Fibroblast of skin of scalp (primary cell): ENCODE results near the gene FOXB2. TPM values are rescaled to one million over a fixed set of nuclear protein-coding genes. Genes with fewer than 3 reads are reported as not detected.
"Not testable (repeated sequence)": the region's sequence is repeated elsewhere in the genome, so short reads cannot be mapped to it uniquely, and the experiment has no call there.

Experiments
- DNase-seq: peaks from one replicate; pipeline ENCODE4 v3.0.0-alpha.2; 2013
- polyA plus RNA-seq, 2 experiments: library from polyadenylated mRNA; unstranded; fragments of 120-200 nt; gene quantifications; one replicate each; pipeline ENCODE4 v1.2.1, GENCODE V29; 2013; ENCODE audit not compliant: insufficient read length in 2 of 2

The FOXB2 gene
- polyA plus RNA-seq (2013, experiment 1 of 2; ENCODE audit: insufficient read length) = not detected
- polyA plus RNA-seq (2013, experiment 2 of 2; ENCODE audit: insufficient read length) = not detected

DNA sequence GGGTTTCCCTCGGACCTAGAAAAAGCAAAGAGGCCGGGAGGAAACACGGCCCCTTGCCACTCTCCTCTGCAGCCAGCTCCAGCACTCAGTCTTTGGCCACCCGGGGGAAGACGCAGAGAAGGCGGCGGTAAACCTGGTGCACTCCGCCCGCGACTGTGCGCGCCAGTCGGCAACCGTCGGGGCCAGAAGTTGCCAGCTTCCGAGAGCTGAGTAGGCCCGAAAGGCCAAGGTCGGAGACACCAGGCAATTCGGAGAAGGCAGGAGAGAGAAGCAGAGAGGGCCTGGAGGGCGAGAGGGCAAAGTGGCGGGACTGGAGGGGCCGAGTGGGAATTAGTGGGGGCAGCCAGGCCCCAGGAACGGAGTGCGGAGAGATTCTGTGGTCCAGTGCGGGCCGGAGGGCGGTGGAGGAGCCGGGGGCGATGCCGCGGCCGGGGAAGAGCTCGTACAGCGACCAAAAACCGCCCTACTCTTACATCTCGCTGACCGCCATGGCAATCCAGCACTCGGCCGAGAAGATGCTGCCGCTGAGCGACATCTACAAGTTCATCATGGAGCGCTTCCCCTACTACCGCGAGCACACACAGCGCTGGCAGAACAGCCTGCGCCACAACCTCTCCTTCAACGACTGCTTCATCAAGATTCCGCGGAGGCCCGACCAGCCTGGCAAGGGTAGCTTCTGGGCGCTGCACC is at the start of gene FOXB2:
FOXB2 (plus strand) TSS at position 420 of the 690 bp plus-strand sequence; CDS start at position 420, 0 bp downstream.
- DNase-seq = no peak

DNA sequence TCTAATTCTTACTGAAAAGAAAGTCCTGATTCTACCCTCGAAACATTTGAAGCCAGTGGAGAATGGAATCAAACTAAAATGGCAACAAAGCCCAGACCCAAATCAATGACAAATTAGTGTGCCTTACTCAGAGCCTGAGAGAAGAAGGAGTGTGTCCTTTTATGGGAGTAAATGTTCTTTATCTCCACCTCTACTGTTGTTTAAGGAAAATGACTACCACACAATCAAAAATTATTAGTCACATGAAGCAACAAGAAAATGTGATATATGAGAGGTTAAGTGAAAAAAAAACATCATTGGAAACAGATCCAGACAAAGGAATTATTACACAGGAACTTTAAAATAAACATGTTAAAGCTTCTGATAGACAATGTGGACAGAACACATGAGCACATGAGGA is 49.7 kb upstream of the FOXB2 start:
- DNase-seq = no peak

DNA sequence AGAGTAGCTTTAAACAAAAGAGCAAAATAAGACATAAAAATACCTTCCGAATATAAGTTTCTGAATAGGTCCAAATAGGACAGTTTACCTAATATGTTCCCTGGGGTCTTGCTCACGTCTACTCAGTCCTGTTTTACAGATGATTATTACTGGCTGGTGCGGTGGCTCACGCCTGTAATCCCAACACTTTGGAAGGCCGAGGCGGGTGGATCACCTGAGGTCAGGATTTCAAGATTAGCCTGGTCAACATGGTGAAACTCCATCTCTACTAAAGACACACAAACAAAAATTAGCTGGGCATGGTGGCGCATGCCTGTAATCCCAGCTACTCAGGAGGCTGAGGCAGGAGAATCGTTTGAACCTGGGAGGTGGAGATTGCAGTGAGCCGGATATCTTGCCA is 40.6 kb upstream of the FOXB2 start:
- not testable (repeated sequence) for DNase-seq

DNA sequence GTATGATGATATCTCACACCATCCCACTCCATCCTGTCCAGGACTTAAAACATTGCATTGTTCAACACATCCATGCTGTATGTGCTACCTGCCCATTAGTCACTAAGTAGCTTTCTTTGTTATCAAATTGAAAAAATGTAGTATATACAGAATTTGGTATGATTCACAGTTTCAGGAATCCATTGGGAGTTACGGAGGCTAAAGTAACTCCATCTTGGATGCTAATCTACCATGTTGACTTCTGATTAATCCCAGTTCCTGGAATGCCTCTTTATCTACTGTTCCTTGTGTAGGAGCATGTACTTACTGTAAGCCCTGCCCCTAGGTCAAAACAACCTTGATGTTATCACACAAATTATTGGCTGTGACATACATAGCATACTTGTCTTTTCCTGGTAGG is 38.9 kb upstream of the FOXB2 start:
- no peak for DNase-seq

DNA sequence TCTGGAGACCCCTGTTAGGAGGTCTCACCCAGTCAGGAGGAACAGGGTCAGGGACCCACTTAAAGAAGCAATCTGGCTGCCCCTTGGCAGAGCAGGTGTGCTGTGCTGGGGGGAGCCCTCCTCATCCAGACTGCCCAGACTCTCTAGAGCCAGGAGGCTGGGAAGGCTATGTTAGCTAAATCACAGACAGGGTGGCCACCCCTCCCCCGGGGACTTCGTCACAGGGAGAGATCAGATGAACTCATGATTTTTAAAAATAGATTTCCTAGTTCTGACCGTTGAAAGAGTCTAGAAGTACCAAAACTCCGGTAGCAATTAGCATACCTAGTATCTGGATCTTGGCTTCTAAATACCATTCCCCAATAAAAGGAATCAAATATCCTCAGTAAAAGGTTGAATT is 35.0 kb upstream of the FOXB2 start:
- DNase-seq = no peak

DNA sequence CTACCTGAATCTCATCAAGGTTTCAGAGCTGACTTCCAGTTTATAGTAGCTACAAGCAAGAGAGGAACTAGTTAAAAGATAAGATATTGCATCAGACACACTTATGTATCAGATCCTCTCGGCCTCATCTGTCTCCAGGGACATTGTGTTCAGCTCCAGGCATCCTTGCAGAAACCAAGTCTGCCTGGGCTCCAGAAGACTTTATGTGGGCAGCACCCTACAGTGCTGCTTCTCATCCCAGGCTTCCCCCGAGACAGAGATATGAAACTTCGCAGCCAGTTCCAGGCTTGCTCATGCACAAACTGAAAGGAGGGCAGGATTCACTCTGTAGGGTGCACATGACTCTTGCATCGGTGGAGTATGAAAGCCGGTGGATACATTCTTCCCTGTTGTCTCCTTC is 33.9 kb upstream of the FOXB2 start:
- DNase-seq = peak; percentile 36

DNA sequence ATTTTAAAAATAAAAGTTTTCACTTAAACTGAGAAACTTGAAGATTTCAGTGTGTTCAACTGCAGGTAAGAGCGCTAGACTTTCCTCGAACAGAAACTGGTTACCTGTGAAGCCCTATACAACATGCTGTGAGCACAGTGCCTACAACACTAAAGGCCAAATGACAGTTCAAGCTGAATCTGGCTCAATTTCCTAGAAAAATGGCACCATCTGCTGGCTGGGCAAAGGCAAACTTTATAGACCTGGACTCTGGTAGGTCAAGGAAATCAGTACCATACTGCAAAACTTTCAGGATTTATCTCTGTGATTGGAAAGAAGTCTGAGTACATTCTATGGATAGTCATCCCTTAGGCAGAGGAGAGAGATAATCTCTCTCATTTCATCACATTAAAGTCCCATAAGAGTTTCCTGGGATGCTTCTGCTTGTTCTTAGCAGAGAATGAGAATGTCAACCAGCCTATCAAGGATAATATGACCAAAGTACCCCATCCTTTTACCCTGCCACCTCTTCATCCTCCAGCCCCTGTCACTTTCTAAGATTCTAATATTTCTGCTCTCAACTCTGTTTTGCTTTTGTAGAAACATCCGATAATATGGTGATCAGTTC is 31.8 kb upstream of the FOXB2 start:
- DNase-seq = peak; percentile 67

DNA sequence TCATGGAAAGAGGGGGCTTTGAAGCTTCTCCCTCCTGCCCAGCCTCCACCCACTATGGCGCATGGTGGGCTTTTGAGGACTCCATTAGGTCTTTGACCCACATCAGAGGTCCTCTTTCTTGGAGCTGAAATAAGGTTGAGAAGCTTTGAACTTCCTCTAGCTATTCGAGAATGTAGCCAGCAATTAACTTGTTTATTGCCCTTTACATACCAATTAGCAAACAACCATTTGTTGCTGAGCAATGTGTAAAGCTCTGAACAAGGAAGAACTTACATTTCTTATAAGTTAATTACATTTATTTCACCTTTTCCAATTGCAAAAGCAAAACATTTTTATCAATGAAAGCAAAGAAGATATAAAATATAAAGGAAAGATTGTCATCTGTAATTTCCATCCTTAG is 30.5 kb upstream of the FOXB2 start:
- no peak for DNase-seq

DNA sequence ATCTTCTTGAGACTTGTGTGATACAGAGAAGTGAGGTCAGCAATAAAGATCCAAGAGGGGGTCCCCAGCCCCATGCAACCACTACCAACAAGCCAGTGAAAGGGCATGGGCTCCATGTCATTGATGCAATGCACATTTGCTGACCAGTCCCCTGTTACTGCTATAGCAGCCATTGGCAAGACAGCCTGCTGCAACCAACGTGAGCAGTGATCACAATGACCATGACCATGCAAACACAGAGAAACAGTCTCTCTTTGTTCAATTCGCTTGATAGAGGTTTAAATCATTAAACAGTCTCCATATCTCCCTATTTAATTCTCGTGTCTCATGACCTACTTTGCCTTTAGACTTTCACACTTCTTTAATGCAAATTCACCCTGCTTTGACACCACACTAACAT is 30.0 kb upstream of the FOXB2 start:
- DNase-seq = no peak

DNA sequence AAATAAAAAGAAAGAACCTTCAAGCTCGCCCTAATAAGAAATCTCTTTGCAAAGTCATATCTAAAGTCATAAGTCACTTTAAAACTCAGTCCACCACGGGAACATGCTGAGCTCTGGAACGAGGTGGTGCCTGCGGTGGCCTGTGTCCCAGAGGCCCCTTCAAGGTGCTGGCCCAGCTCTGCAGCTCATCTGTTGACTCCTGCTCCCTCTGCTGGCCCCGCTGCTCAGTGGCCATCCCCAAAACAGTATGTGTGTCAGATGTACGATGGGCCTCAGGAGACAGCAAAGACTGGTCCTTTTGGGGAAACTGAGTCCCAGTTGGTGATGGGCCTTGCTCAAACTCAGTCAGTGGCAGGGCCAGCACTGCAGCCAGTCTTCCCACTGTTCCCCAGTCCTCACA is 22.8 kb upstream of the FOXB2 start:
- DNase-seq = peak; percentile 38

DNA sequence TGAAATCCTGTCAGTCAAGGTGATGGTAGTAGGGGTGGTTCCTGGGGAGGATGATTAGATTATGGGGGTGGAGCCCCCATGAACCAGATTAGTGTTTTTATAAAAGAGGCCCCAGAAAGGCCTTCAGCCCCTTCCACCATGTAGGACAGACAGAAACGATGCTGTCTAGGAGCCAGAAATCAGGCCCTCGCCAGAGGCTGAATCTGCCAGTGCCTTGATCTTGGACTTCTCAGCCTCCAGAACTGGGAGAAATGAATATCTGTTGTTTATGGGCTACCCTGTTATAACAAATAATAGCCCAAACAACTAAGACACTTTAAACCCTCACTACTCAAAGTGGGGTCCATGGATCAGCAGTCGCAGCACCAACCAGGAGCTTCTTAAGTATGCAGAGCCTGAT is 20.2 kb upstream of the FOXB2 start:
- DNase-seq = no peak

DNA sequence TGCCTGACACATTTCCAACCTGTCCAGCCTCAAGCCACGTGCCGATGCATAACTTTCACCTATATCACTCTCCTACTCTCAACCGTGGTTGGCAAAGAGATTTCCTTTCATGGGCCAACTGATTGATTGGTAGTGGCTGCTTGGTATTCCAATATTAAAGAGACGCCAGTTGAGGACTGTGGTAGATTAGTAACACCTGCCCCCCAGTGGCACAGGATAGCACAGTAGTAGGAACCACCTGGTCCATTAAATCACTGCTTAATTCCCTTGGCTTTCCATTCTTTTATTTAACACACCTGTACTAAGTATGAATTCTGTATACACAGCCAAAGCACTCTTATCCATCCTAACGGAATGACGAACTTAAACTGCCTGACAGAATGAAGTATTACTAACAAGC is 19.1 kb upstream of the FOXB2 start:
- DNase-seq = no peak

DNA sequence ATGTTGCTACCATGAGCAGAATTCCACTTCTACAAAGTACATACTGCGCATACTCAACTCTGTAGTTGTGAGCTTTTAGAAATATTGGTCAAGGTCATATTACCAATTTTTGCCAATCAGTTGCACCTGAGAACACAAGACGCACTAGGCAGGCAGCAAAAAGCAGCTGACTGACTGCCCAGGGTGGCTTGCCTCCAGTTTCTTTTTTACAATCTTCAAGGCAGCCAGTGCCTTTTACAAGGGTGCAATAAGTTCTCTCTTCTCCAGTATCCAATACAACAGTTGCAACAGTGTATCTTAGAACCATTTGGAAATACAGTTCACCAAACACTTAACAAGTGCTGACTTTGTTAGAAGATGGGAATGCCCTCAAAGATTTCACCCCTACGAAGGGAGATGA is 16.1 kb upstream of the FOXB2 start:
- no peak for DNase-seq

DNA sequence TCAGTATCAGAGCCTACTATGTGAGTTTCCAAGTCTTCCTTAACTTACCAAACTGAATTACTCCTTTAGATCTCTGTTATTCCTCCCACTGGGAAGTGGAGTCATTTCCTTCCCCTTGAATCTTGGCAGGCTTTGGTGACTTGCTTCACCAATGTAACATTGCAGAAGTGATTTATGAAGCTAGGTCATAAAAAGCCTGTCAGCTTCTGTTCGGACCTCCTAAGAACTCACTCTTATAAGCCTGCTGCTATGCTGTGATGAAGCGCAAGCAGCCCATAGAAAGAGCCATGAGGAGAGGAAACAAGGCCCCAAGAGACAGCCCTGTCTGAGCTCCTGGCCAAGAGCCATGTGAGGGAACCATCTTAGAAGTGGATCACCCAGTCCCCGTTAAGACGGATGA is 14.2 kb upstream of the FOXB2 start:
- no peak for DNase-seq

DNA sequence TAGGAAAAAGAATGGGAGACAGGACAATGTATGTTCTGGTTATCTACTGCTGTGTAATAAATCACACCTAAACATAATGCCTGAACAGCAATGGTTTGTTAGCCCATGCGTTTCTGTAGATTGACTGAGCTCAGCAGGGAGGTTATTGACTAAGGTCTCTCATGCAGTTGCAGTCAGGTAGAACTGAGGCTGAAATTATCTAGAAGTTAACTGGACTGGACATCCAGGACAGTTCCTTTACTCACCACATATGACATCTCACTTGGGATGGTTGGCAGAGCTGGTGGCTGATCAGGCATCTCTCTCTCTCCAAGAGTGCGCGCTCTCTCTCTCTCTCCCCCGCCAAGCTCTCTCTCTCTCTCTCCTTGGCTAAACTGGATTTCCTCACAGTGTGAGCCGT is 8.9 kb upstream of the FOXB2 start:
- DNase-seq = no peak

DNA sequence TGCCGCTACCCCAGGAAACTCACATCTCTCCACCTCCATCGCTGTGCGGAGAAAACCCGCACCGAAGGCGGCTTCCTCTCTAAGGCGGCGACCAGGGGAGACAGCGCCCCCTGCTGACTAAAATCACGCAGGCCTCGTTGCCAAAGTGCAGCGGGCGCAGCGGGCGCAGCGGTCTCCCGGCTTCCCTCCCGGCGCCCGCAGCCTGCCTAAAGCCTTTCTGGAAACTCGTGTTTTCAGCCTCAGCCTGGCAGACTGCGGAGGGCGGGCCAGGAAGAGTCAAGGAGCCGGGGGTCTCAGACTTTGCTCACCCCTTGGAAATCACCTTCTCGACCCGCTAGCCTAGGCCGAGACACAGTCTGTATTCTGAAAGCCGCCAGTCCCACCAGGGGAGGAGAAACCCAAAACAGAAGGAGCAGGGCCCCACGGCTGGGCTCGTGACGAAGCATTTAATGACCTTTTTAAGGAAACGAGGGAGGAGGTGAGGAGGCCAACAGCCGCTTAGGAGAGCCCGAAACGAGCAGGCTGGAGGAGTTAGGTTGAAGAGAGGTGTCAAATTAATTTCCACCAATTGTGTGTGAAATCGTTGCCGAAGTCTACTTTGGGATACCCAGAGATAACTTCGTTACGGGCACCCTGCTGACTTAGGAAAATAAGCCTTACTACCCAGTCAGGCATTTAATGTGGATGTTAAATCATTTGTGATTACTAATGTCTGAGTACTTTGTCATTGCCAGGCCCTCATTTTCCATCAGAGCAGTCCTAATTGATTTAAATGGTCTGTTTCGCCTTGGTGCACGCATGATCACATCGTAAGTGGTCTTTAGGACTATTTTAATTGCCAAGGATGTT is 7.3 kb upstream of the FOXB2 start:
- peak; percentile 48 for DNase-seq

DNA sequence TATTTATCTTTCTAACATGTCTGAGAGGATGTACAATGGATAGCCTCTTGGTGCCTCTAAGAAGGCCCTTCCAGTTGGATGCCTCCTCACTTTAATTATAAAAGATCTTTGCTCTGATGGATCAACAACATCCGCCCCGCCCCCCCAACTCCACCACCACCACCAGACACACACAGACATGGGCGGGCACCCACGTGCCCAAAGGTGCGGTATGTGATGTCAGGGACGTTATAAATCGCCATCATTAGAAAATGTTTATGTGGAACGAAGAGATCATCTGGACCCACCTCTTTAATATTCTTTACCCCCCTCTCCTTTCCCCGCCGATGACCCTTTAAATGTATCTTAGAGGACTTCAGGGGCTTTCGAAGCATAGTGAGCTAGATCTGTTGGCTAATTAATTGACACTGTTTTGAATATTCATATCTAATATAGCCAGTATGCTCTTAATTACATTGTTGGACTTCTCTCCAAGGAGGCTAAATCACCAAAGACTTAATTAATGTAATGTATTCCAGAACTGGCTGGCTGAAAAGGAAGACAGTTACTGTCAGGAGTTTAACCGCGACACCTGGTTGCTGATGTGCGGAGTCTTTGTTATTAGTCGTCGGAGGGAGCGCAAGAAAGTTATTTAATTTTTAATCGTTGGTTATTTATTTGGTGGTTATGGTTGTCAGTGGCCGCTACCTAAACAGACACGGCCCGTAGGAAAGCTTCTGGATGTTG is 6.1 kb upstream of the FOXB2 start:
- no peak for DNase-seq

DNA sequence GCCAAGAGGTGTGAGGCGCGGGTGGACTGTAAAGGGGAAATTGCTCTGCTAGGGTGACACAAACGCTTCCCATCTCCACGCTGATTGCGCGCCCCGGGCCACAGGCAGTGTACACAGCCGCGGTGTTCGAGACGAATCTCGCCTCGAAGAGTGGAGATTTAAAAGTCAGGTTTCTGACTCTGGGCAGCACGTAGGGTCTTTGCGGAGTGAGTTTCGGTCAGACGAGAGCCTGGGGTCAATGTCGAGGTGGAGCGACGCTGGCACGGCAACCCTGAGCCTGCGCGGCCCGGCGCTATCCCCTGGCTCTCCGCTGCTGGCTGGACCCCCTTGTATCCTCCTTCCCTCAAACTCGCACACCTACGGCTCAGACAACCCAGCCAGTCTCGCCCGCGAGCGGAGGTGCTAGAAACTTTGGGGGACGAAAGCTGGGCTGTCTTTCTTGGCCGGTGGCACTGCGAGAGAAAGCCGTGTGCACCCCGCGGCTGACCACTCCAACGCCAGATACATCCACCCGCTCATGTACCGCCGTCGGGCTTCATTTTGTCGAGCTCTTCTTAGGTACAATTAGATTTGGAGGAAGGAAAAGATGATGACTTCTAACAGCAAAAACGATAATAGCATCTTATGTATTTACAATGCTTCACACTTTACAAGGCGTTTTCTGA is 5.4 kb upstream of the FOXB2 start:
- no peak for DNase-seq

DNA sequence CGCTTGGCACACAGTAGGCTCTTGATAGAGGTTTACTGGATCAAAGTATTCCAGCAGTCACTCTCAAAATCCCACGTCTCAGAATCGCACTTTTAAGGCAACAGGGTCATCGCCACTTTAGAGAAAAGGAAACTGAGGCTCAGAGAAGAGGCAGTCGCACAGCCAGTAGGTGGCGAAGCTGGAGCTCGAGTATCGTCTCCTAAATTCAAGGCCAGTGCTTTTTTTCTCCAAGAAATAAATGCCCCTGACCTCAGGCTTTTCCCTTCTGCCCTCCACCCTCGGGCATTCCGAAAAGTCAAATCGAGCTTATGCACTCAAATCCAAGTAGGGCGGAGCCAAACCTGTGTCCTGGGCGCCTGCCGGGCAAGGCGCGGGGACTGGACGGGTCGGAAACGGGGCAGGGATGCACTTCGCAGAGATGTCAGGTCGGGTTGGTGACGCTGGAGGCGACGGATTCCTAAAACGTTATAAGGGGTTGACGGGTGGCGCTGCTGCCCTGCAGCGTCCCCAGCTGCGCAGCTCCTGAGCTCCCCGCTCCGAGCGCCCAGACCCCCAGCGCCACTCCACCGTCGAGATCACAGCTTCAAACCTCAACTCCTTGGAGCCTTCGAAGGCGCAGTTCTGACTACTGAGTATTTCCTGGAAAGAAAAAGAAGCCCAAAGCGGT is 4.7 kb upstream of the FOXB2 start:
- DNase-seq = no peak

DNA sequence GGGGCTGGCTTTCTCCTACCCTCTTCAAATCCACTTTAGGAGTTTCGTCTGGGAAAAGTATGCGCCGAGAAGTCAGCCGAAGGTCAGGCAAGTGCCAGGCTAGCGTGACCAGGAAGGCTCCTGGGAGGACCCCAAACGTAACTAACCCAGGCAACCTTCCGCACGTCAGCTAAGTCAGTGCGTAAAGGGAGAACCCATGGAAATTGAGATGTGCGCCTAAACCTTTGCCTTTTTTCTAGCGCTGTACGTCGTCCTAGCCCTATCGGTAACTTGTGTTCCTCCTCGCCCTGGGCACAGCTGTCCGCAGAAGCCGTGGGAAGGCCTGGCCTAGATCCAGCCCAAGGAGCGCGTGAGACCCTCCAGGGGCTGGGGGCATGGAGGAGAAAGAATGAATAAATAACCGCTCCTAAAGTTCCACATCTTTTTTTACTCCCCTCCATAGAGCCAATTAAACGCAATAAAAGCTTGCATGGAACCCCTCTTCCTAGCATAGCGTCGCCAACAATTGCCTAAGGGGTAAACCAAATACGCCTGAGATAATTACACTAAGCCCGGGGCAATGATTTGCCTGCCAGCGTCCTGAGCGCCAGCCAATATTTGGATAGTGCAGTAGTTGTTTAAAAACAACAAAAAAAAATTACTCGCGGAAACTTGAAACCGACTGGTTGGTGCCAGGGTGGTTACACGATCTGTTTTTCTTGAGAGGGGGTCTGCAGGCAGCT is 4.0 kb upstream of the FOXB2 start:
- no peak for DNase-seq

DNA sequence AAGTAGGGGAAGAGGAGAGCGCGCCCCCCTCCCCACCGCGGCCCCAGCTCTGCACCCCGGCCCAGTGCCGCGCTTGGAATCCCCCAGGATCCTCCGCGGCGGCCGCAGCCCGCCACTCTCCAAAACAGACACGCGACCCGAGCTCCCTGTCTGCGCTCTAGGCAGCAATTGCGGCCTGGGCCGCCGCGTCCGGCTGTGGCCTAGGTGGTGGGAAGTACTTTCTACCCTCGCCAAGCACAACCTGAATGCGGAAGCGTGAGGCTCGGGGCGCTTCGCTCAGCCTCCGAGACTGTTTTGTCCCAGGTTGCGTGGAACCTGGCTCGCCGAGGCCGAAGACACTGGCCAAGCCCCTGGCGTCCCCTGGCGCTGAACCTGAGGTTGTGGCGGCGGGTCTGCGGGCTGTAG is 3.3 kb upstream of the FOXB2 start:
- DNase-seq = no peak
